Hippocampal formation (tissue), 2 donors: ENCODE data around the gene C1QL4.
A peak's percentile ranks its signal among the peaks of the same experiment; 100 is the strongest.
"Not testable (repeated sequence)": the region's sequence is repeated elsewhere in the genome, so short reads cannot be mapped to it uniquely, and the experiment has no call there.

ENCODE experiments used
- DNase-seq, 2 donors: peaks; one replicate each; lab custom pipeline; 2025; lab: John Stamatoyannopoulos, UW

C1QL4 gene

GRCh38 chr12:49336645-49337584 is at the start of gene C1QL4:
C1QL4 (minus strand) TSS chr12:49337188; CDS start chr12:49336477, 711 bp downstream.
- DNase-seq, result peak; percentile 30 to 64

GRCh38 chr12:49380184-49380583 is 43.2 kb upstream of the C1QL4 start:
- DNase-seq, result not testable (repeated sequence)

- DNase-seq, result no peak
Measured at GRCh38 chr12:49377386-49377785, 40.4 kb upstream of the C1QL4 start.

GRCh38 chr12:49375406-49375805 is 38.4 kb upstream of the C1QL4 start:
- DNase-seq, result no peak

- no peak for DNase-seq
Measured at GRCh38 chr12:49370539-49370938, 33.6 kb upstream of the C1QL4 start.

GRCh38 chr12:49369411-49370145 is 32.6 kb upstream of the C1QL4 start:
- no peak for DNase-seq

GRCh38 chr12:49368240-49368600 is 31.2 kb upstream of the C1QL4 start:
- no peak for DNase-seq

- DNase-seq, result no peak
Measured at GRCh38 chr12:49367381-49368239, 30.6 kb upstream of the C1QL4 start, which contains the start of gene SPATS2. SPATS2 (plus strand) TSS chr12:49367462; CDS start chr12:49461013, 93,551 bp downstream.

GRCh38 chr12:49366652-49367380 is 29.8 kb upstream of the C1QL4 start:
- peak; percentile 66 to 82 for DNase-seq

- no peak for DNase-seq
Measured at GRCh38 chr12:49366096-49366651, 29.2 kb upstream of the C1QL4 start.

GRCh38 chr12:49365542-49365941 is 28.6 kb upstream of the C1QL4 start:
- DNase-seq, result no peak

GRCh38 chr12:49364989-49365388 is 28.0 kb upstream of the C1QL4 start:
- no peak for DNase-seq

- no peak for DNase-seq
Measured at GRCh38 chr12:49362077-49362476, 25.1 kb upstream of the C1QL4 start.

- DNase-seq, result no peak
Measured at GRCh38 chr12:49359671-49360070, 22.7 kb upstream of the C1QL4 start.

GRCh38 chr12:49358483-49359141 is 21.6 kb upstream of the C1QL4 start:
- DNase-seq, result peak; percentile 15 to 55

- peak in 1 of 2 donors; percentile 37 for DNase-seq
Measured at GRCh38 chr12:49357103-49357678, 20.2 kb upstream of the C1QL4 start.

GRCh38 chr12:49355913-49356312 is 18.9 kb upstream of the C1QL4 start:
- no peak for DNase-seq

- no peak for DNase-seq
Measured at GRCh38 chr12:49352351-49352750, 15.4 kb upstream of the C1QL4 start.

GRCh38 chr12:49349266-49349665 is 12.3 kb upstream of the C1QL4 start:
- no peak for DNase-seq

- no peak for DNase-seq
Measured at GRCh38 chr12:49348781-49349180, 11.8 kb upstream of the C1QL4 start.
